NCI-H524 (cell line): ENCODE results near the gene SLC25A21.
A peak's percentile ranks its signal among the peaks of the same experiment; 100 is the strongest.
"Not testable (repeated sequence)": the region's sequence is repeated elsewhere in the genome, so short reads cannot be mapped to it uniquely, and the experiment has no call there.

ENCODE experiments used
- DNase-seq, 2 experiments: peaks; one replicate each; lab custom pipeline; 2025; lab: John Stamatoyannopoulos, UW

Gene SLC25A21

DNA sequence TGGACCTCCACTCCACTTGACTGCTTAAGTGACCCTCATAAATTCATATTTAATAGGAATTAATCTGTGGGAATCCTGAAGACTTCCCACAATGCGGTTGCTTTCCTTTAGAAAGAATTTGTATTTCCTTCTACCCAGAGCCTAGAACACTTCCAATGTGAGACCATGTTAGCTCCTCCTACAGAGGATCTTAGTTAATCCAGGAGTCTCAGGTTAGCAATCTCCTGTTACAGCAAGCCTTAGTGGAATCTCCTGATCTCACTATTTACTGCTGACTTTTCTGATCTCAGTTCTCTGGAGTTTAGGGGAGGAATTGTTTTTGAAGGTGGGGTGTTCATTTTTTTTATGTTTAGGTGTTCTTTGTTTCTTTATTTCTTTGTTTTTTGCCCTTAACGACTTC, 186.0 kb downstream of the SLC25A21 start:
- DNase-seq, result no peak

GRCh38 chr14:36981832-36982529, 190.4 kb downstream of the SLC25A21 start:
- DNase-seq, result no peak

- DNase-seq, result not testable (repeated sequence)
Observed at GRCh38 chr14:36980413-36980812, 192.0 kb downstream of the SLC25A21 start.

DNA sequence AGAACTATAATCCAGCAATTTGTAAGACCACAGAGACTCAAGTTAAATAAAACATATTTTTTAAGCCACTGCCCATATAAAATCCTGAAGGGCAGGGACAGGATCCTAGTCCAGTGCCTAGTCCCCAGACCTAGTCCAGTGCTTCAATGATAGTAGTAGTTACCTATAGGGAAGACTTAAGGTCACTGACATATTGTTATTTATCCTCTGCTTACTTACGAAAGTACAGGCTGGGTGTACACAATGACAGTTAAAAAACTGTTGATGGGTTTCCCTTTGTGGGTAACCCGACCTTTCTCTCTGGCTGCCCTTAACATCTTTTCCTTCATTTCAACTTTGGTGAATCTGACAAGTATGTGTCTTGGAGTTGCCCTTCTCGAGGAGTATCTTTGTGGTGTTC, 192.5 kb downstream of the SLC25A21 start:
- no peak for DNase-seq

DNA sequence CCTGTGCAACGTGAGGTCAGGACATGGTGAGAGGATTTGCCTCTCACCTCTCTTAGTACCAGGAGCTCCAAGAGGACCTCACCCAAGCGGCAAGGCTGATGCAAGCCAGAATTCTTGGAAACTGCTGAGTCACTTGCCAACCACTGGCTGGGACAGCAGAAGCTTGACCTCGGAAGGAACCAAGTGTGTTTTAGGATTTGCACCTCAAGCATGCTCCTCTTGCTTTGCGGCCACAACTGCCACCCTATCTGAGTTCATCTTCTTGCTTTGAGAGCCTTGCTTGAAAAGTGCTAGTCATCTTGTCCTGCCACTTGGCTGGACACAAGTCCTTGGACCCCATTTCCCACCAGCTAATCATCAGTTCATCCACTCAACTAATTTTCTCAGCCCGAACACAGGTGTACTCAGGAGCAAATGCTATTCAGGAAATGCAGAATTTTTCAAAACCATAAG, 195.8 kb downstream of the SLC25A21 start:
- no peak for DNase-seq

- DNase-seq, result peak; percentile 96 to 99
Observed at GRCh38 chr14:36975834-36976233, 196.6 kb downstream of the SLC25A21 start.

GRCh38 chr14:36974985-36975384, 197.4 kb downstream of the SLC25A21 start:
- no peak for DNase-seq

GRCh38 chr14:36973806-36974442, 198.5 kb downstream of the SLC25A21 start:
- DNase-seq, result no peak

DNA sequence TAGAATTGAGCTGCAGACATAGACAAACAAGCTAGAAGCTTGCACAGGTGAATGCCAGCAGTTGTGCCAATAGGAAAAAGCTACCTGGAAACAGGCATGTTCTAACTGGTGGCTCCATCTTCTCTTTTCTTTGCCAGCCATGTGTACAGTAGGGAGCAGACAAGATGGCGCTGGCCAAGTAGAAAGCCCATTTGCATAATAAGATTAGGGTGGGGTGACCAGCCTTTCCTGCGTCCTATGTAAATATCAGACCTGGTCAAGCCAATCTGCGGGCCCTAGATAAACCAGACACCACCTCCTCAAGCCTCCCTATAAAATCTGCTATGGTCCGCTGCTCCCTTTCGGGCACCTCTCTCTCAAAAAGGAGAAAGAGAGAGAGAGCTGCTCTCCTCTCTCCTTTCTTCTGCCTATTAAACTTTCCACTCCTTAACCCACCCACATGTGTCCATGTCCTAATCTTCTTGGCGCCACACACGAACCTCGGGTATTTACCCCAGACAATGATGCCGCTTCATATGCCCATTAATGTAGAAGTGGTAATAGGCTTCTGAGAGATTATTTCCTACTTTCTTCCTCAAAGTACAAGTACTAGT, 201.0 kb downstream of the SLC25A21 start:
- DNase-seq, result no peak

- DNase-seq, result no peak
Observed at GRCh38 chr14:36967892-36968555, 204.4 kb downstream of the SLC25A21 start.

DNA sequence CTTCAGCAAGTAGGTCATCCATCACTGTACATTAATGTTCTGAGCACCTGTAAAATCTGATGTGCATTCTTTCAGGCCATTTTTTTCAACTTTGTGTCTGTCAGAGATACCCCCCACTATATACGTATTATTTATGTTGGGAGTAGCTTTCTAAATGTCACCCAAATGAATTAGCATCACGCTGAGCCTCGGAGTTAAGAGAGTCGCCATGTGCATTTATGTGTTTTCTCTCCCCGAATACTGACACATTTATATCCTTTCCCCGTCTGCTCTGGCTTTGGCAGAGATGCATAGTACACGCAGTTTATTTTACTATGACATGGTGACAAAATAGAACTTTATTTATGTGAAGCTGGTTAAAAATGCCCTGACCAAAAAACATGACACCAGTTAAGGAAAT, 216.4 kb downstream of the SLC25A21 start:
- DNase-seq, result no peak

- no peak for DNase-seq
Observed at GRCh38 chr14:36955376-36955775, 217.0 kb downstream of the SLC25A21 start.

GRCh38 chr14:36952689-36953088, 219.7 kb downstream of the SLC25A21 start:
- no peak for DNase-seq

GRCh38 chr14:36951380-36951911, 221.0 kb downstream of the SLC25A21 start:
- no peak for DNase-seq

DNA sequence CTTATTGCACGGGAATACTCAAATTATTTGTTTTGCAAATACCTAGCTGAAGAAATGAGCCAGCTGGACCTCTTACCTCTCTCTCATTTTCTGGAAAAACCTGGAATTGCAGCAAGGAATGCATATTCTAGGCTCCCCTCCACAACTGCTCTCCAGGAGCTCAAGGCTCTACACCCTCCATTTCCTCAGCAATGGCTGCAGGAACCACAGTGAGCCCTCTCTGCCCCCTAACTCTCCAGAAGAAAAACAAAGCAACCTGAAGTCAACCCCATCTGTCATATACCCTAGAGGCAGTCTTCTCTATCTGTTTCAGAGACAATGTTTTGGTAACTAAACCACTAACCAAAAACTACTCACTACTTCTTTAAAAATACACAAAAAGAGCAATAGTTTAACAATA, 221.6 kb downstream of the SLC25A21 start:
- DNase-seq, result no peak

- DNase-seq, result no peak
Observed at GRCh38 chr14:36949371-36949770, 223.0 kb downstream of the SLC25A21 start.

DNA sequence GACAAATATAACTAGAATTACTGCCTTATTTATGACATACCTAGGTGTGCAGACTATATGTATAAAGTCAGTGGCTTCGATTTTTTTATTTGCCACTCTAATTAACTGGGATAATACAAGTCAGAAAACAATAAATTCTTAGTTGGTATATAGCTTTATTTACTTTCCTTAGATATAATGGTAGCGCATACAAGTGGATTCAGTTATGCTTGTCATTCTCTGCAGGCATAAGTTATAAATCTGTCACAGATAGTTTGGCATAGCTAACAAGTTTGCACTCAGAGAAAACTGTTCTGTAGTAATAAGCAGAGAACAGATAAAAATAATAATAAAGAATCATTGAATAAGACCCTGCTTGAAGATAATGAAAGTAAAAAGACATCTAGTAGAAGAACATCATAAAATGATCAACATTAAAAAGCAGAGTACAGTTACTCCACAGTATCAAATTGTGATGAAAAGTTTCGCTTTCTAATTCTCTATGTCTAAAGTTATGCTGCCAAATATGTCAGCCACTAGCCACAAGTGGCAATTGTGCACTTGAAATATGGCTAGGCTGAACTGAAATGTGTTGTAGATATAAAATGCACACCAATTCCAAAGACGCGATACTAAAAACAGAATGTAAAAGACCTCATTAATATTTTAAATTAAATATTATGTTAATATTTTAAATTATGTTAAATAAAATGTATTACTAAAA, 224.1 kb downstream of the SLC25A21 start:
- no peak for DNase-seq

- DNase-seq, result no peak
Observed at GRCh38 chr14:36947362-36947761, 225.0 kb downstream of the SLC25A21 start.

DNA sequence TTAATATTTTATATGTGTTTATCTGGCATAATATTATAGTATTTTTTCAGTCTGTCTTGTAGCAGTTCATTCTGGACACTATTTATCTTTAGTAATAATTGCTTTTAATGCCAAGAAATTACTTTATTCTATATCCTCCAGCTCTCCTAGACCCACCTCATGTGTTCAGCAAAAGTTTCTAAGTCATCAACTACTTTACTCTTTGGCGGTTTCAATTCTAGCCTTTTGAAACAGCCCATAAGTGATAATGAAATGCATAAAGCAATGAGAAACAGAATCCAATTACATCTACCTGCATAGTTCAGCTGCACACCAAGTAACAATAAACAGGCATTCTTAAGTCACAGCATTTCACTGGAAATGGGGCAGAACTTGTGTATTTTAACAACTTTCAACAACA, 225.5 kb downstream of the SLC25A21 start:
- no peak for DNase-seq

GRCh38 chr14:36944307-36945010, 227.9 kb downstream of the SLC25A21 start:
- peak in 1 of 2 experiments; percentile 51 for DNase-seq
